ENCODE data around the gene ACOT8.
"Not testable (repeated sequence)": the region's sequence is repeated elsewhere in the genome, so short reads cannot be mapped to it uniquely, and the experiment has no call there.

GRCh38 chr20:45797510-45797909 is 59.7 kb downstream of the ACOT8 start:
- not testable (repeated sequence) for TF ChIP-seq CTCF, EZH2phosphoT487 (IDR thresholded peaks at IDR 0.05; ENCODE audit: low read length)

Data from MM.1S (cell line).